Activated T-cell treated with anti-CD3 and anti-CD28 coated beads for 1 hour (primary cell): ENCODE measurements around the gene PDGFRB.

Experiments used
- DNase-seq: peaks from one replicate; pipeline ENCODE4 v3.0.0-alpha.2; 2020; ENCODE audit warnings: low read depth

PDGFRB gene

GRCh38 chr5:150163035-150163434 is 7.4 kb upstream of the PDGFRB start:
- DNase-seq: no peak

GRCh38 chr5:150162142-150162513 is 6.5 kb upstream of the PDGFRB start:
- no peak for DNase-seq

- DNase-seq: peak; percentile 68
These were observed 5.8 kb upstream of the PDGFRB start for GRCh38 chr5:150161242-150162141.

GRCh38 chr5:150160448-150161081 is 4.9 kb upstream of the PDGFRB start:
- DNase-seq: no peak

- DNase-seq: no peak
These were observed 4.1 kb upstream of the PDGFRB start for GRCh38 chr5:150159741-150160179.

- DNase-seq: no peak
These were observed 3.4 kb upstream of the PDGFRB start for GRCh38 chr5:150159031-150159430.

- DNase-seq: no peak
These were observed 2.7 kb upstream of the PDGFRB start for GRCh38 chr5:150158170-150158949.

GRCh38 chr5:150157168-150157567 is 1.5 kb upstream of the PDGFRB start:
- no peak for DNase-seq

- no peak for DNase-seq
These were observed 895 bp upstream of the PDGFRB start for GRCh38 chr5:150156540-150156939.

- DNase-seq: no peak
These were observed 353 bp upstream of the PDGFRB start for GRCh38 chr5:150156027-150156368.

GRCh38 chr5:150154618-150155128 is 972 bp downstream of the PDGFRB start:
- no peak for DNase-seq

GRCh38 chr5:150153957-150154617 is 1.6 kb downstream of the PDGFRB start:
- DNase-seq: no peak

- no peak for DNase-seq
These were observed 2.2 kb downstream of the PDGFRB start for GRCh38 chr5:150153483-150153882.

- DNase-seq: no peak
These were observed 2.8 kb downstream of the PDGFRB start for GRCh38 chr5:150152636-150153462.

GRCh38 chr5:150149618-150150017 is 6.0 kb downstream of the PDGFRB start:
- DNase-seq: no peak

- DNase-seq: no peak
These were observed 7.3 kb downstream of the PDGFRB start for GRCh38 chr5:150148117-150148927.

GRCh38 chr5:150147670-150148069 is 8.0 kb downstream of the PDGFRB start:
- no peak for DNase-seq

- DNase-seq: no peak
These were observed 8.6 kb downstream of the PDGFRB start for GRCh38 chr5:150146862-150147601.

GRCh38 chr5:150146235-150146634 is 9.4 kb downstream of the PDGFRB start:
- DNase-seq: no peak

- DNase-seq: no peak
These were observed 10.8 kb downstream of the PDGFRB start for GRCh38 chr5:150144879-150145278.
